ENCODE data around the gene RTEL1.

The RTEL1 gene

DNA sequence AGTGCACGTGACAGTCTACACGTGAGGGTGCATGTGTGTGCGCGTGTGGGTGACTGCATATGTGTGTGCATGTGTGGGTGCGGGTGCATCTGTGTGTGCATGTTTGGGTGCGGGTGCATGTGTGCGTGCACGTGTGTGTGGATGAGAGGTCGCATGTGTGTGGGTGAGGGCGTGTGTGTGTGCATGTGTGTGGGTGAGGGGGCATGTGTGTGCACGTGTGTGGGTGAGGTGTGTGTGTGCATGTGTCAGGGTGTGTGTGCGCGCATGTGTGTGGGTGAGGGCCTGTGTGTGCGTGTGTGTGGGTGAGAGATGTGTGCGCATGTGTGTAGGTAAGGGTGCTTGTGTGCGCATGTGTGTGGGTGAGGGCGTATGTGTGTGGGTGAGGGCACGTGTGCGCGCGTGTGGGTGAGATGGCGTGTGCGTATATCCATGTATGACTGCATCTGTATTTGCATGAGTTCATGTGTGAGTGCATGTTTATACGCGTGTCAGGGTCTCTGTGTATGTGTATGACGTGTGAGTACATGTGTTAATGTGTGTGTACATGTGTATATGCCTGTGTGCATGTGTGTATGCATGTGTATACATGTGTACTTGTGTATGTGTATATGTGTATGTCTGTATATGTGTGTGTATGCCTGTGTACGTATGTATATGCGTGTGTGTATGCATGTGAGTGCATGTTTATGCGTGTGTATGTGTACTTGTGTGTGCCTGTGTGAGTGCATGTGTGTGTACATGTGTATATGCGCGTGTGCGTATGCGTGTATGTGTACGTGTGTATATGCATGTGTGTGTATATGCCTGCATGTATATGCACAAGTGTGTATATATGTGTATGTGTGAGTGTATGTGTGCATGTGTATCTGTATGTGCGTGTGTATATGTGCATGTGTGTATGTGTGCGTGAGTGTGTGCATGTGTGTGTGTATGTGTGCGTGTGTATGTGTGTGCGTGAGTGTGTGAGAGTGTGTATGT, 74.3 kb downstream of the RTEL1 start:
- DNase-seq: no peak

DNA sequence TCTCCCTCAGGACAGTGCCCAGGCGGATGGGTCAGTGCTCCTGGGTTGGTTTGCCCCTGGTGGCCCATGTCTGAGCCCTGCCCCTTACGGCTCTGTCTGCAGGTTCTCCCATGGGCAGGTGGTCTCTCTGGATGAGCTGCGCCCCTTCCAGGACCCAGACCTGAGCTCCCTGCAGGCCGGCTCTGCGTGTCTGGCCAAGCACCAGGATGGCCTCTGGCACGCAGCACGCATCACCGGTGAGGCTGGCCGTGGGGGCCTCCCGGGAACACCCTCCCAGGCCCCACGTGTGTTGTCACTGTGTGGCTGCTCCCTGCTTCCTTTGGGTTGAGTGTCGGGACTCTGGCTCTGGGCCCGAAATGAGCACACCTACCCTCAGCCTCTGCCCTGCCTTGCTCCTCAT, 75.0 kb downstream of the RTEL1 start:
- no peak for DNase-seq

DNA sequence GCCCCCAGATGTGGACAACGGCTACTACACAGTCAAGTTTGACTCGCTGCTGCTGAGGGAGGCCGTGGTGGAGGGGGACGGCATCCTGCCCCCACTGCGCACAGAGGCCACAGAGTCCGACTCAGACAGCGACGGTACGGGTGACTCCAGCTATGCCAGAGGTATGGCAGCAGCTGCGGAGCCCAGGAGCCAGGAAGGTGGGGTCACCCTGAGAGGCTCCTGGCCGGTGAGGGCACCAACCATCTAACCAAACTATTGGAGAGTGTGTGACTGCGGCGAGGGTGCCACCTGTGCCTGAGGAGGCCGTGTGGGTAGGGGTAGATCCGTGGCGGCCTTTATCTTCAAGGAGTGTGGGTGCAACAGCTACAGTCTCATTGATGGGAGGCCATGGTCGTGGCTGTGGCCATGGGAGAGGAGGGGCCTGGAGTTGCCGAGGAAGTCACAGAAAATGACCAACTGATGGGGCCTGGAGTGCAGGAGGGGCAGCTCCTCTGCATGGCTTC, 75.5 kb downstream of the RTEL1 start:
- no peak for DNase-seq

DNA sequence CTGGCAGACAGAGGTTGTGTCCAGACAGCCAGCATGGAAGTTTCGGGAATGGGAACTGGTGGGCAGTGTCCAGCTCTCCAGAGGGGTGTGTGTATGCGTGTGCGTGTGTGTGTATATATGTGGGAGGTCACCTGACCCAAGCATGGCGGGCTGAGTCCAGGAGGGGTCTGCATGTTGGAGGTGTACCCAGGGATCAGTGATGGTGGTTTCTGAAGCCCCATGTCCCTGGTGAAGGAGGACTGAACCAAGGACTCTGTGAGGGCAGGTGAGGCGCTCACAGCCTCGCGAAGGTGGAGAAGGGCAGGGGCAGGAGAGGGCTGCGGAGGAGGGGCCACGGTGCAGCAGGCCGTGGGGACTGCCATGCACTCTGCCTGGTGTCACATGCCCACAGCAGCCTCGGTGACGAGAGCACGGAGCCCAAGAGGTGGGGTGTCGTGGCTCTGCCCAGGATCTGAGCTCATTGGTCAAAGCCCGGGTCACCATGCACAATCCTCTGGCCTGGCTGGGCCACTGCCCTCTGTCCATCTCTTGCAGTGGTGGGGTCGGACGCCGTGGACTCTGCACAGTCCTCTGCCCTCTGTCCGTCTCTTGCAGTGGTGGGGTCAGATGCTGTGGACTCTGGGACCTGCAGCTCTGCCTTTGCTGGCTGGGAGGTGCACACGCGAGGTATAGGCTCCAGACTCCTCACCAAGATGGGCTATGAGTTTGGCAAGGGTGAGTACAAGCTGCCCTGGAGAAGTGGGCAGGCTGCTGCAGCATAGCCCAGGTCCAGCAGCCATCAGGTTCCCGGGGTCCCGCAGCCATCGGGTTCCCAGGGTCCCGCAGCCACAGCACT, 76.2 kb downstream of the RTEL1 start:
- no peak for DNase-seq

DNA sequence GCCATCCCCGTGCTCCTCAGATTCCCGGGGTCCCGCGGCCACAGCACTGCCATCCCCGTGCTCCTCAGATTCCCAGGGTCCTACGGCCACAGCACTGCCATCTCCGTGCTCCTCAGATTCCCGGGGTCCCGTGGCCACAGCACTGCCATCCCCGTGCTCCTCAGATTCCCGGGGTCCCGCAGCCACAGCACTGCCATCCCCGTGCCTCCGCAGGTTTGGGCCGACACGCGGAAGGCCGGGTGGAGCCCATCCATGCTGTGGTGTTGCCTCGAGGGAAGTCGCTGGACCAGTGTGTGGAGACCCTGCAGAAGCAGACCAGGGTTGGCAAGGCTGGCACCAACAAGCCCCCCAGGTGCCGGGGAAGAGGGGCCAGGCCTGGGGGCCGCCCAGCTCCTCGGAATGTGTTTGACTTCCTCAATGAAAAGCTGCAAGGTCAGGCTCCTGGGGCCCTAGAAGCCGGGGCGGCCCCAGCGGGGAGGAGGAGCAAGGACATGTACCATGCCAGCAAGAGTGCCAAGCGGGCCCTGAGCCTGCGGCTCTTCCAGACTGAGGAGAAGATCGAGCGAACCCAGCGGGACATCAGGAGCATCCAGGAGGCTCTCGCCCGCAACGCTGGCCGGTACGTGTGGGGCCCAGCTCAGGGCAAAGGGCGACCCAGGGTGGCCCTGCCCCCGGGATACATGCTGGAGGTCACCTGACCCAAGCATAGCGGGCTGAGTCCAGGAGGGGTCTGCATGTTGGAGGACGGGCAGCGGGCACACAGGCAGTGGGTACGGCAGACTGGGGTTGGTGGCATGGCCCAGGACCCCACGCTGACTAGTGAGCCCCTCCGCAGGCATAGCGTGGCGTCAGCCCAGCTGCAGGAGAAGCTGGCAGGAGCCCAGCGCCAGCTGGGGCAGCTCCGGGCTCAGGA, 77.1 kb downstream of the RTEL1 start:
- DNase-seq: no peak

DNA sequence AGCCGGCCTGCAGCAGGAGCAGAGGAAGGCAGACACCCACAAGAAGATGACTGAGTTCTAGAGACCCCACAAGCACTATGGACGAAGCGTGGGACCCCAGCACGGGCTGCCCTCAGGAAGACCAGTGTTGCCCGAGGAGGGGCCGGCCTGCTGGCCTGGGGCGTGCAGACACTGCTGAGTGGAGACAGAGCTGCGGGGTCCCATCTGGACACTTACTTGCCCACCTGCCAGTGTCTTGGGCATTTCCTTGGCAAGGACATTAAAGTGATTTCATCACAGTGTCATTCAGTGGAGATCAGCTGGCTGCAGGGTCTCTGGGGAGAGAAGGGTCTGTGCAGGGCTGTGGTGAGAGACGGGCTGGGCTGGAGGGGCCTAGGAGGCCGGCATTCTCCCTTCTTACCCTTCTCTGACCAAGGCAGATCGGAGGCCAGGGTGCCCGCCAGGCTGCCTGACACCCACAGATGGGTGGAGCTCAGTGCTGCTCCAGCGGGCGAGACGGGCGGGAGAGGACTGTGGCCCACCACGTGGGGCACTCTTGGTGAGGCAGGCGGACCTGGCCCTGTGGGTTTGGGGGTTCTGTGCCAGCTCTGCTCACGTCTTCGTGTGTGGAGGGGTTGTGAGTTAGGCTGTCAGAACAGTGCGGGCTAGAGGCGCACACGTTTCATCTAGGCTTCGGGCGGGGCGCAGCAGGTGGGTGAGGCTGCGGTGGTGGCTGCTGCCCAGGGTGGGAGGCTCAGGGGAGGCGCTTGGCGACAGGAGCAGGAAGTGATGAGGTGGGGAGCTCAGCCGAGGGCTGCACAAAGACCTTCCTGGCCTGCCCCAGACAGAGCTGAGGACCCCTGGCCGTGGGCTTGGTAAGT, 78.0 kb downstream of the RTEL1 start, which contains the start of gene LIME1:
Gene LIME1, plus strand, starts transcription at position 806 of the 860 bp plus-strand sequence. CDS start 886 bp downstream, outside the sequence.
- DNase-seq: no peak

DNA sequence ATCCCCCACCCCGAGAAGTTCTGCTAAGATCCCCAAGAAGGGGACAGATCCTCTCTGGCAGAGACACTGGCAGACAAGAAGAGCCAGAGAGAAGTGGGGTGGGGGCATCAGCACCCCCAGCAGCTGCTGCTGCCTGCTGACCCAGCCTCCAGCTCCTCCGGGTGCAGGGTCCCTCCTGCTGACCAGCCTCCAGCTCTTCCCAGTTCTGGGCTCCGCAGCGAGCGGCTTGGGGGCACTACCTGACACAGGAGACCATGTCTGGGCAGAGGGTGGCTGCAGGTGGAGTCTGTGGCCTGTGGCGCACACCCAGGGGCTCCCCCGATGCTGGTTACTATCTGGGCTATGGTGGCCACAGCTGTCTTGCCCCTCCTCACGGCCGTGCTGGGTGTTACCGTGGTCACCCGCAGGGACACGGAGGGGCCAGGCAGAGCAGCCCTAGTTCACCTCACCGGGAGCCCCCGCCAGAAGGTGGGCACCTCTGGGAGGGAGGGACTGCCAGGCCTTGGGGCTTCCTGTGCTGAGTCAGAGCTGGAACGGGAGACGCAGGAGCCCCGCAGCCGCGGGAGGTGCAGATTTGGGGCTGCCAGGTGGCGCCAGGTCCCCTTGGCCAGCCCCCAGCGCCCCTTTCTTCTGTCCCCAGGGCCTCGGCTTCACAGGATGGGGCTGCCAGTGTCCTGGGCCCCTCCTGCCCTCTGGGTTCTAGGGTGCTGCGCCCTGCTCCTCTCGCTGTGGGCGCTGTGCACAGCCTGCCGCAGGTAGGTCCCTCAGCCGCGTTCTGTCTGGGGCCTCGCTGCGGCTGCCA, 79.0 kb downstream of the RTEL1 start:
- no peak for DNase-seq

- DNase-seq: no peak
These were observed 79.5 kb downstream of the RTEL1 start for GRCh38 chr20:63737695-63737944.

- no peak for DNase-seq
These were observed 80.0 kb downstream of the RTEL1 start for GRCh38 chr20:63737945-63738686.

- DNase-seq: no peak
These were observed 80.6 kb downstream of the RTEL1 start for GRCh38 chr20:63738687-63739129.

DNA sequence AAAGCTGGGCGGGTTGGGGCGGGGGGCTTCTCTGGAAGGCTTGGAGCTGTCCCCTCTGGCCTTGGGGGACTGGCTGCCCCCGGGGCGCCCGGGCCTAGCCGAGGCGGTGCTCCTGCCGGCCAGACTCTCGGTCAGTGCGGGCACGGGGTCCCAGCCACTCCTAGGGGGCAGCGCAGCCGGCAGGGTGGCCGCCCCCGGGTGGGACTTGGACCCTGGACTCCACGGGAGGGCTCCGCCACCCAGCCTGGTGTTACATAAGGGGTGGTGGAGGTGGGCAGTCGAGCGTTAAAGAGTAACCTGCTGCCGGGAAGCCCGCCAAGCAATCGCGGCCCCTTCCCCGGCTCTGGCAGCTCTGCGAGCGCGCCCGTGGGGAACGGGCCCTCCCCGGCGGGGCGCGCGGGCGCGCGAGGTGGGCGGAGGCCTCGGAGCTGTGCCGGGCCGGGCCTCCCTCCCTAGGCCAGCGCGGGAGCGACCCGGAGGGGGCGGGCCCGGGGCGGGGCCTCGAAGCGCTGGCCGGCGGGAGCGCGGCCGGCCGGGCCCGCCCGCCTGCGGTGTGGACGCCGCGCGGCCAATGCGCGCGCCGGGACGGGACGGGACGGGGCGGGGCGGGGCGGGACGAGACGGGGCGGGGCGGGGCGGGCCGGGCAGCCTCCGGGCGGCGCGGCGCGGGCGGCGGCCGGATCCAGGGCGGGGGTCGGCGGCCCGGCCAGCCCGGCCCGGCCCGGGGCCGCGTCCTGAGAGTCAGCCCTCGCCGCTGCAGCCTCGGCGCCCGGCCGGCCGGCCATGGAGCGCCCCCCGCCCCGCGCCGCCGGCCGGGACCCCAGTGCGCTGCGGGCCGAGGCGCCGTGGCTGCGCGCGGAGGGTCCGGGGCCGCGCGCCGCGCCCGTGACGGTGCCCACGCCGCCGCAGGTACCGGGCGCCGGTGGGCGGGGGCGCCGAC, 81.3 kb downstream of the RTEL1 start, which contains the start of gene SLC2A4RG:
Gene SLC2A4RG, plus strand, starts transcription at position 647 of the 940 bp plus-strand sequence. Its CDS starts 137 bp downstream, at position 784.
- no peak for DNase-seq

GRCh38 chr20:63740070-63740626, 82.0 kb downstream of the RTEL1 start:
- no peak for DNase-seq

- DNase-seq: no peak
These were observed 82.7 kb downstream of the RTEL1 start for GRCh38 chr20:63740627-63741353.

DNA sequence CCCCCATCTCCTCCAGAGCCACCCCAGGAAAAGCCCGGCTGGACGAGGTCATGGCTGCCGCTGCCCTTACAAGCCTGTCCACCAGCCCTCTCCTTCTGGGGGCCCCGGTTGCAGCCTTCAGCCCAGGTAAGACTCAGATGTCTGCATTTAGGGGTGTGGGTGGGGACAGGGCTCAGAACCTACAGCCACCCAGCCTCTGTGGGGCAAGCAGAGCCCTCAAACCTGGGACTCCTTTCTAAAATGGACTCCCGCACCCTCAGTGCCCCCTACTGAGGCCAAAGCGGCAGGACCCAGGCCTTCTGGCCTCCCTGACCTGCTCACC, 83.2 kb downstream of the RTEL1 start:
- DNase-seq: no peak

GRCh38 chr20:63741676-63742380, 83.7 kb downstream of the RTEL1 start:
- DNase-seq: no peak

- DNase-seq: no peak
These were observed 84.4 kb downstream of the RTEL1 start for GRCh38 chr20:63742381-63743024.

Data from cortex of kidney (tissue), 1 donor.